ENCODE results near the gene RBM23.
"Not testable (repeated sequence)": the region's sequence is repeated elsewhere in the genome, so short reads cannot be mapped to it uniquely, and the experiment has no call there.

The RBM23 gene

GRCh38 chr14:22918804-22919600 lies at the start of gene RBM23:
Gene RBM23 (minus strand): TSS chr14:22919149.
- DNase-seq: peak; percentile 97 to 99

DNA sequence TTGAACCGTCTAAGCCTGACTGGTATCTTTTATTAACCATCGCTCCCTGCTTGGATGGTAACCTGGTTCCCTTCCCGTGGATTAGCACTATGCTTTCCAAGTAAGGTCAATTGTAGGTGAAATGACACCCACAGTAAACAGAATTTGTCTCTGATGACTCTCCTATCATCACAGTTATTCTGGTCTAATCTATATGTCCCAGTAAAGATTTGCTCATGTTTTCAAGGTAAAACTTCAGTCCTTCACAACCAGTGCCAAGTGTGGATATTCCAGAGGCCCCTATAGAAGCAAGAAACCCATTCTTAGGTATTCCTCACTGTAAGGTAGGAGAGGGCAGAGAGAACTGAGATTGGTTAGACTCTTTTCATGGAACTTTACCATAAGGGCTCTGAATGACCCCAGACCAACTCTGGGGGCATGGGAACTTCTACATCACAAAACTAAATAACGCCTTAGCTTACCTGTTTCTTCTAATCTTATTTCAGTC lies 47.9 kb upstream of the RBM23 start:
- DNase-seq: no peak

DNA sequence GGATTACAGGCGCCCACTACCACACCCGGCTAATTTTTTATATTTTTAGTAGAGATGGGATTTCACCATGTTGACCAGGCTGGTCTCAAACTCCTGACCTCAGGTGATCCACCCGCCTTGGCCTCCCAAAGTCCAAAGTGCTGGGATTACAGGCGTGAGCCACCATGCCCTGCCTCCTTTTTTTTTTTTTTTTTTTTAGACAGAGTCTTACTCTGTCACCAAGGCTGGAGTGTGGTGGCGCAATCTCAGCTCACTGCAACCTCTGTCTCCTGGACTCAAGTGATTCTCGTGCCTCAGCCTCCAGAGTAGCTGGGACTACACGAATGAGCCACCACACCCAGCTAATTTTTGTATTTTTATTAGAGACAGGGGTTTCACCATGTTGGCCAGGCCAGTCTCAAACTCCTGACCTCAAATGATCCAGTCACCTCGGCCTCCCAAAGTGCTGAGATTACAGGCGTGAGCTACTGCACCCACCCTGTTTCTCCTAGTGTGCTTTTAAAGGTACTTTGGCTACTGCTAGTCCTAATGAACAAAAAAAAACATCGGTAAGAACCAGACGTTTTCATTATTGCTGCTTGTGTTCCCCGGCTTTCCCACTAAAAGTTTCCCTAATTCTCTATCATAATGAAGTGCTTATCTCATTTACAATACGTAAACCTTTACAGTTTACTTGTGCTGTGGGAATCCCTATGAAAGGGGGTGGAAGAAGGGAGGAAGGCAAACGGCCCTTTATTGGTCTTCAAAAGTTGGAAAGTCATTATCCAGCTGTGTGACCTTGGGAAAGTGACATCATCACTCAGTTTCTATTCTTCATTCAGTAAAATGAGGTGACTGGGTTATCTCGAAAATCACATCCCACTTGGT lies 47.2 kb upstream of the RBM23 start:
- not testable (repeated sequence) for DNase-seq

- DNase-seq: no peak
Measured at GRCh38 chr14:22962061-22962676, 43.2 kb upstream of the RBM23 start.

GRCh38 chr14:22955702-22956569 lies 37.0 kb upstream of the RBM23 start:
- DNase-seq: no peak

- DNase-seq: no peak
Measured at GRCh38 chr14:22952418-22952817, 33.5 kb upstream of the RBM23 start.

- not testable (repeated sequence) for DNase-seq
Measured at GRCh38 chr14:22951795-22952194, 32.8 kb upstream of the RBM23 start.

GRCh38 chr14:22945642-22946041 lies 26.7 kb upstream of the RBM23 start:
- no peak for DNase-seq

DNA sequence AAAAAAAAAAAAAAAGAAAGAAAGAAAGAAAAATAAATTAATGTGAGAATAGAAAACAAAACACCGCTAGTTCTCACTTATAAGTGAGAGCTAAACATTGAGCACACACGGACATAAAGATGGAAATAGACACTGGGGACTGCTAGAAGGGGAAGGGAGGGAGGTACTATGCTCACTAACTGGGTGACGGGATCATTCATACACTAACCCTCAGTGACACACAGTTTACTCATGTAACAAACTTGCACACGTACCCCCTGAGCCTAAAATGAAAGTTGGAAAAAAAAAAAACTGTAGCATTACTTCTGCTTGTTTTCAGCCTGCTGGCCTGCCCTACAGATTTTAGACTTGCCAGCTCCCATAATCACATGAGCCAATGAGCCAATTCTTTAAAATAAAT lies 20.7 kb upstream of the RBM23 start:
- no peak for DNase-seq

DNA sequence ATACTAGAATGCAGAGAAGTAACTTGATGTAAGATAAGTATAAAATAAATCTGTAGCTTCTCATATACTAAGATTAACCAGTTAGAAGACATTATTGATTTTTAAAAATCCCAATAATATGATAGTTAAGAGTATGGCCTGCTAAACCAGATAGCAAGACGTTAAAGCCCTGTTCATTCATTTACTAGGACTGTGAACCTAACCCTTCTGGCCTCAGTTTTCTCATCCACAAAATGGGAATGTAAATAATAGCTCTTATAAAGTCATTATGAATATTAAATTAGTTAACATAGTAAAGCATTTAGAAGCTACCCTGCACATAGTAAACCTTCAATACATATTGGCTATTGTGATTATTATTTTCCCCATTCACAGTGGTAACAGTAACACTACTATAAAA lies 16.2 kb upstream of the RBM23 start:
- DNase-seq: no peak

- DNase-seq: no peak
Measured at GRCh38 chr14:22932146-22932545, 13.2 kb upstream of the RBM23 start.

DNA sequence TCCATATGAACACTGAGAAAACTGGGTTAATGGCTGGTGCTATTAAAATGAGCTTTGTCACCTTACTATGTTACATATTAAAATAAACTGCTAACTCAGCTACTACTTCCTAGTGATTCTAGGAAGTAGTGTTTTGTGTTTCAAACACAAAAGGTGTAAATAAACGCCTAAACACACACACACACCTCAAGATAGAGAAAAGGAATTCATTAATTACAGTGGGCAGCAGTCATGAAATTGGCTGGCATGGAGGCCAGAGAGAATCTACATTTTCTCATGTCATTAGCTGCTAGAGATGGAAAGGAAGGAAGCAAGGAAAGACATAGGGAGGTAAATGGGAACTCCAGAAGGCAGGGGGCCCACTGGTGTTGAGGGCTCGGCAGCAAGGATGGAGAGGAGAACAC lies 11.0 kb upstream of the RBM23 start:
- peak in 1 of 2 donors; percentile 75 for DNase-seq

DNA sequence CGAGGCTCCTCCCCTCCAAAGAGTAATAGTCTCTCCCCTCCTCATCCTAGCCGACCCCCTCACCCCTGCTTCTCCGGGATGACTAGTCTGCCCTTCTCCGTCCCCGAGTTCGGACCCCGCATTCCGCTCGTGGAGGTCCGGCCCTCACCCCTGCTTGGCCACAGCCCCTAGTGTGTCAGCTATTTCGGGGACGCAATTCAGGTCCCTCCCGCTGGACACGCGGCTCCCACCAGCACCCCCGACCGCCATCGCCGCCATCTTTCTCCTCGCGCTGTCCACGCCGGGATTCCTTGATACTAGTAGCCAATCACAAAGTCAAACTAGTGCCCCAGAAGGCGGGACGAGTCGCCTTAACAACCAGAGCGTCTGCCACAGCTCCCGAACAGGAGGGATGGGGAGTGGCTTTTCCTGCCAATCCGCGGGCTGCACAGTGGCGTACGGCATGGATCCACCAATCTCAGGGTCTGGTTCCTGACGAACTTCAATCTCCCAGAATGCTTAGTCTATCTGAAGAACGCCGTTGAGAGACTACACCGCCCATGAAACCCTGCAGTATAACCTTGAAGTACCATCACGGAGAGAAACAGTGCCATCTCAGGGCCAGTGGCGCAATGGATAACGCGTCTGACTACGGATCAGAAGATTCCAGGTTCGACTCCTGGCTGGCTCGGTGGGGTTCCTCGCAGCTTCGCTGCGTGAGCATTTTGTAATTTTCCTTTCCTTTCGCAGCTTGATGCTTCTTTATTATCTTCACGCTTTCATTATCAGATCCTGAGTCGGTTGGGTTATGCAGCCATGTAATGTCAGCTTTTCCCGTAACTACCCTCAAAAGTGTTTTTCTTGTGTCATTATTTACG lies 10.4 kb upstream of the RBM23 start, which contains the start of gene PRMT5:
Gene PRMT5, minus strand, starts transcription at position 273 of the 857 bp plus-strand sequence. Its CDS starts 15 bp downstream, at position 258.
- peak; percentile 97 to 100 for DNase-seq

DNA sequence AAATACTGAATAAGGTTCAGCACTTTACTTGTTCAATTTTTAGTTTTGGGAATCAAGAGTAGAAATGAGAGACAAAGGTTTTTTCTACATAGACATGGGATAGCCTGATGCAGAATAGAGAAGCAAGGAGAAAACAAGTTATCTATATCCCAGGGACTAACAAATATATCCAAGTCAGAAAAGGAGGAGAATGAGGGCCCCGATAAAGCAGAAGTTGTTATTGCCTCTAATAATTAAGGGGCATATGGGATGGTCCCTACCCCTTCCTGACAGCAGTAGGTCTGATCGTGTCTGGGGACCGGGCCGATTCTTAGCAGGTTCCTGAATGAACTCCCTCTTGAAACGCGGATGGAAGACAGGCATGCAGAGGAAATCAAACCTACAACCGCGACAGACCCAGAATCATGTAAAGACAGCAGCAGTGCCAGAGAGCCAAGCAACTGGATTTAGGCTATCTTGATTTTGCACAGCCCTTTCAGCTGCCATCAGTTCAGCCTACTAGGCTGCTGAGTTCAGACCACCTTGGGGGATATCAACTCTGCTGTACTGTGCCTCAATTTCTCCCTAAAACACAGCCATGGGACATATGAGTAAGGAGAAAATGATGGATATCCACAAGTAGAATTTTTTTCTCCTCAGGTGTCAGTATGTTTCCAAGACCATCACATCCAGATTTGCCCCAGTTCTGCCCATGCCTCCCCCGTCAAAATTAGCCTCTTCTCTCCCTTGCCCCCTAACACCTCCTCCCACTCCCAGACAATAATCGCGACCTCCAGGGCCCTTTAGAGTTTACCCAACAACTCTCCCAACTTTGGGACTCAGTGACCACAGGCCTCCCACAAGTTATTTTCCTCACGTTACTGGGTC lies 9.5 kb upstream of the RBM23 start:
- DNase-seq: no peak

GRCh38 chr14:22926316-22926715 lies 7.4 kb upstream of the RBM23 start:
- DNase-seq: no peak

GRCh38 chr14:22925513-22925912 lies 6.6 kb upstream of the RBM23 start:
- DNase-seq: no peak

GRCh38 chr14:22923746-22924145 lies 4.8 kb upstream of the RBM23 start:
- no peak for DNase-seq

DNA sequence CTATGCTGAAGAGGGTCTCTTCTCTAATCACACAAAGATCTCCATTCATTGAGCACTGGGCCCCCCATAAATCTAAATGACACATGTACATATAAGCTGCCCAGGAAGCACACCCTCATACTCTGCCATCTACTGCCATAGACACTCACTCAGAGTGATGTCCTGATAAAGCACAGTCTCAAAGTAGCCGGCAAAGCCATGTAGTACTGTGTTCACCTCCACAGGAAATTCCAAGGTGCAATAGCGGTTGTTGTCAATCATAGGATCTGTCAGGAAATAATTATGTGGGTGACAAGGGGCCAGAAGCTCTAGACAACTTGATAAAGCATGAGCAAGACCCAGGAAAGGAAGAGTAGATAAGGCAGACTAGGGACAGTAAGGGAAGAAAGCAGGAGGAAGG lies 3.3 kb upstream of the RBM23 start:
- DNase-seq: no peak

DNA sequence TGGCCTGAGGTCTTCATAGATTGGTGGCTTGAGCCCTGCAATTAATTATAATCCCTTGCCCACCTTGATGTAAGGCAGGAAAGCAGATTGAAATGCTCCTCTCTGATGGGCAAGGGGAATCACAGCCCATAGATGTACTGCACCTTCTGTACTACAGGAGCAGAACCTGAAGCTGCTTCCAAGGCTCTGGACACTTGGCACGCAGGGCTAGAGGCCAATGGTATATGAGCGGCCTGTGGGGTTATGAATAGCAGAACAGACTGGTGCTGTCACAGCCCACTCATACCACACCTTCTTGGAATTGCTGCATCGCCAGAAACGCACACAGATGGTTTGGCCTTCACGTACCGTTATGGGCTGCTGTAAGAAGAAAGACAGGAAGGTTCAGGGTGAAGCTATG lies 1.7 kb upstream of the RBM23 start:
- no peak for DNase-seq

DNA sequence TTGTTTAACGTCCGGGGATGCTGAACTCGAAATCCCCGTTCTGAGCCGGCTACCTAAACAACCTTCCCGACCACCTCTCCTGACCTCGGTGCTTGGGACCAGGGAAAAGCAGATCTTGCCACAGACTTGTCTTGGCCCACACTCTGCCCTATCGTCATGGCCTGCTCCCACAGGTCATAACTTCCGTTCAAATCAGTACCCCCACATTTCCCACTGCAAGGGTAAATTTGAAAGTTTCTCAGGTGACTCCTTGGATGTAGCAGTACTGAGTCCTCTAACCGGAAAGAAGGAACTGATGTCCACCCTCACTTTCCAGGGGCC lies 612 bp upstream of the RBM23 start:
- no peak for DNase-seq
